ENCODE measurements around the gene ARSH.

Gene ARSH, protein sequence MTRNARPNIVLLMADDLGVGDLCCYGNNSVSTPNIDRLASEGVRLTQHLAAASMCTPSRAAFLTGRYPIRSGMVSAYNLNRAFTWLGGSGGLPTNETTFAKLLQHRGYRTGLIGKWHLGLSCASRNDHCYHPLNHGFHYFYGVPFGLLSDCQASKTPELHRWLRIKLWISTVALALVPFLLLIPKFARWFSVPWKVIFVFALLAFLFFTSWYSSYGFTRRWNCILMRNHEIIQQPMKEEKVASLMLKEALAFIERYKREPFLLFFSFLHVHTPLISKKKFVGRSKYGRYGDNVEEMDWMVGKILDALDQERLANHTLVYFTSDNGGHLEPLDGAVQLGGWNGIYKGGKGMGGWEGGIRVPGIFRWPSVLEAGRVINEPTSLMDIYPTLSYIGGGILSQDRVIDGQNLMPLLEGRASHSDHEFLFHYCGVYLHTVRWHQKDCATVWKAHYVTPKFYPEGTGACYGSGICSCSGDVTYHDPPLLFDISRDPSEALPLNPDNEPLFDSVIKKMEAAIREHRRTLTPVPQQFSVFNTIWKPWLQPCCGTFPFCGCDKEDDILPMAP

GRCh38 chrX:3006495-3006894, at the start of gene ARSH:
ARSH (plus strand) TSS chrX:3006546; CDS start chrX:3006613, 67 bp downstream.
- no peak for TF ChIP-seq FOXM1 (IDR thresholded peaks at IDR 0.05; ENCODE audit: borderline replicate concordance, low read depth)
- TF ChIP-seq ZBTB7A (IDR thresholded peaks at IDR 0.05; ENCODE audit: low read depth): no peak
- no peak for TF ChIP-seq YY1 (IDR thresholded peaks at IDR 0.05; ENCODE audit: low read depth)
- TF ChIP-seq CEBPB (IDR thresholded peaks at IDR 0.05): no peak
- TF ChIP-seq TCF12 (IDR thresholded peaks at IDR 0.05; ENCODE audit: low read depth): no peak
- TF ChIP-seq EGR1 (IDR thresholded peaks at IDR 0.05): no peak
- TF ChIP-seq RAD21 (IDR thresholded peaks at IDR 0.05; ENCODE audit: low read depth): no peak
- no peak for TF ChIP-seq CREB1 (IDR thresholded peaks at IDR 0.05; ENCODE audit: low read depth)
- TF ChIP-seq TEAD4 (IDR thresholded peaks at IDR 0.05): no peak
- no peak for TF ChIP-seq TAF1 (IDR thresholded peaks at IDR 0.05; ENCODE audit: low read depth)
- TF ChIP-seq MAX (IDR thresholded peaks at IDR 0.05): no peak
- no peak for TF ChIP-seq USF1 (IDR thresholded peaks at IDR 0.05)
- TF ChIP-seq, protein P1, sequence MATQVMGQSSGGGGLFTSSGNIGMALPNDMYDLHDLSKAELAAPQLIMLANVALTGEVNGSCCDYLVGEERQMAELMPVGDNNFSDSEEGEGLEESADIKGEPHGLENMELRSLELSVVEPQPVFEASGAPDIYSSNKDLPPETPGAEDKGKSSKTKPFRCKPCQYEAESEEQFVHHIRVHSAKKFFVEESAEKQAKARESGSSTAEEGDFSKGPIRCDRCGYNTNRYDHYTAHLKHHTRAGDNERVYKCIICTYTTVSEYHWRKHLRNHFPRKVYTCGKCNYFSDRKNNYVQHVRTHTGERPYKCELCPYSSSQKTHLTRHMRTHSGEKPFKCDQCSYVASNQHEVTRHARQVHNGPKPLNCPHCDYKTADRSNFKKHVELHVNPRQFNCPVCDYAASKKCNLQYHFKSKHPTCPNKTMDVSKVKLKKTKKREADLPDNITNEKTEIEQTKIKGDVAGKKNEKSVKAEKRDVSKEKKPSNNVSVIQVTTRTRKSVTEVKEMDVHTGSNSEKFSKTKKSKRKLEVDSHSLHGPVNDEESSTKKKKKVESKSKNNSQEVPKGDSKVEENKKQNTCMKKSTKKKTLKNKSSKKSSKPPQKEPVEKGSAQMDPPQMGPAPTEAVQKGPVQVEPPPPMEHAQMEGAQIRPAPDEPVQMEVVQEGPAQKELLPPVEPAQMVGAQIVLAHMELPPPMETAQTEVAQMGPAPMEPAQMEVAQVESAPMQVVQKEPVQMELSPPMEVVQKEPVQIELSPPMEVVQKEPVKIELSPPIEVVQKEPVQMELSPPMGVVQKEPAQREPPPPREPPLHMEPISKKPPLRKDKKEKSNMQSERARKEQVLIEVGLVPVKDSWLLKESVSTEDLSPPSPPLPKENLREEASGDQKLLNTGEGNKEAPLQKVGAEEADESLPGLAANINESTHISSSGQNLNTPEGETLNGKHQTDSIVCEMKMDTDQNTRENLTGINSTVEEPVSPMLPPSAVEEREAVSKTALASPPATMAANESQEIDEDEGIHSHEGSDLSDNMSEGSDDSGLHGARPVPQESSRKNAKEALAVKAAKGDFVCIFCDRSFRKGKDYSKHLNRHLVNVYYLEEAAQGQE (IDR thresholded peaks at IDR 0.05; ENCODE audit: low read depth): no peak
- TF ChIP-seq EP300 (IDR thresholded peaks at IDR 0.05; ENCODE audit: borderline replicate concordance): no peak
- no peak for TF ChIP-seq NFIC (IDR thresholded peaks at IDR 0.05)

DNA sequence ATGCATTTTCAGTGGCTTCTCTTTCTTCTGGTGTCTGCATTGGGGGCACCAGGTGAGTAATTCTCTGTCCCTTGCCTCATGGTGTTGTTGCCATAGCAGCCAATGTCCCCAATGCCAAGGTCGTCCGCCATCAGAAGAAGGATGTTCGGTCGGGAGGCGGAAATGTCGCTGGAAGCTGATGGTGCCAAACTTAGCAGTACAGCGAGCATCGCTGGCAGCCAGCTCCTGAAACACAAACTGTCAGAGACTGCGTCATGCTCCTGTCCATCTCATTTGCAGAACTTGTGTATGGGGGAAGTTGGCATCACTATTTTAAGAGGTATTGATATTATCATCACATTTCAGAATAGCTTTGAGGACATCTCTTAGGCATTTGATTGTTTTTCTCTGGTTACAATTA, 48.1 kb upstream of the ARSH start:
- TF ChIP-seq RAD21 (IDR thresholded peaks at IDR 0.05; ENCODE audit: low read depth) (no peak), CEBPB (IDR thresholded peaks at IDR 0.05) (no peak), TCF12 (IDR thresholded peaks at IDR 0.05; ENCODE audit: low read depth) (no peak), USF1 (IDR thresholded peaks at IDR 0.05) (no peak), NFIC (IDR thresholded peaks at IDR 0.05) (no peak), YY1 (IDR thresholded peaks at IDR 0.05; ENCODE audit: low read depth) (no peak), TAF1 (IDR thresholded peaks at IDR 0.05; ENCODE audit: low read depth) (no peak), CREB1 (IDR thresholded peaks at IDR 0.05; ENCODE audit: low read depth) (no peak), ZBTB7A (IDR thresholded peaks at IDR 0.05; ENCODE audit: low read depth) (no peak), FOXM1 (IDR thresholded peaks at IDR 0.05; ENCODE audit: borderline replicate concordance, low read depth) (no peak), EGR1 (IDR thresholded peaks at IDR 0.05) (no peak), TEAD4 (IDR thresholded peaks at IDR 0.05) (no peak)
- TF ChIP-seq, protein P1 (IDR thresholded peaks at IDR 0.05; ENCODE audit: low read depth): no peak

DNA sequence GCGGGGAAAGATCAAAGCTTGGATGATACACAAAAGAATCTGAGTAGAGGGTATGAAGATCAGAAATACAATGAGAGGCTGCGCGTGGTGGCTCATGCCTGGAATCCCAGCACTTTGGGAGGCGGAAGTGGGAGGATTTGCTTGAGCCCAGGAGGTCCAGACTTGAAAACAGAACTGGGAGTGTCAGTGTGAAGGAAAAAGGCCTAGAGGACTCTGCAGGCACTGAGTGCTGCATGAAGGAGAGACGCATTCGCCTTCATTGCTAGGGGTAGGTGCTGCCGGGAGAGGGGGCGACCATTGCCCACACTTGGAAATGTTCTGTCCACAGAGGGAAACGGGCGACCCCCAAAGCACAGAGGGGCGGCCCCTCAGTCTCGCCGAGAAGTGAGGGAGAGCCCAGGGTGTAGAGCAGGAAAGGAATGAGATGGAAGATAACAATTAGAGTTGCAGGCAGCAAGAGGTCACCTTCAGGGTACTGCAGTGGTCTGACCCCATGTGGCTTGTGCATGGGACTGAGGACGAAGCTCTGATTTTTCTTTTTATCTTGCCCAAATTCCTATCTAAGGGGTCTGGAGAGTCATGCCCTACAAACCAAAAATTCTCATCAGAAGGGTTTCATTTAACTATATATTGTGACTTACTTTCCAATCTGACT, 45.4 kb upstream of the ARSH start:
- no peak for TF ChIP-seq CEBPB (IDR thresholded peaks at IDR 0.05)
- TF ChIP-seq, protein P1 (IDR thresholded peaks at IDR 0.05; ENCODE audit: low read depth): no peak
- TF ChIP-seq ZBTB7A (IDR thresholded peaks at IDR 0.05; ENCODE audit: low read depth): no peak
- TF ChIP-seq TCF12 (IDR thresholded peaks at IDR 0.05; ENCODE audit: low read depth): no peak
- TF ChIP-seq TEAD4 (IDR thresholded peaks at IDR 0.05): no peak
- TF ChIP-seq RAD21 (IDR thresholded peaks at IDR 0.05; ENCODE audit: low read depth): no peak
- no peak for TF ChIP-seq NFIC (IDR thresholded peaks at IDR 0.05)
- TF ChIP-seq EGR1 (IDR thresholded peaks at IDR 0.05): no peak
- no peak for TF ChIP-seq CREB1 (IDR thresholded peaks at IDR 0.05; ENCODE audit: low read depth)

- TF ChIP-seq TCF12 (IDR thresholded peaks at IDR 0.05; ENCODE audit: low read depth): no peak
- TF ChIP-seq ZBTB7A (IDR thresholded peaks at IDR 0.05; ENCODE audit: low read depth): no peak
- TF ChIP-seq YY1 (IDR thresholded peaks at IDR 0.05; ENCODE audit: low read depth): no peak
- no peak for TF ChIP-seq CEBPB (IDR thresholded peaks at IDR 0.05)
- no peak for TF ChIP-seq EP300 (IDR thresholded peaks at IDR 0.05; ENCODE audit: borderline replicate concordance)
- TF ChIP-seq MAX (IDR thresholded peaks at IDR 0.05): no peak
- no peak for TF ChIP-seq NFIC (IDR thresholded peaks at IDR 0.05)
- TF ChIP-seq CREB1 (IDR thresholded peaks at IDR 0.05; ENCODE audit: low read depth): no peak
- TF ChIP-seq FOXM1 (IDR thresholded peaks at IDR 0.05; ENCODE audit: borderline replicate concordance, low read depth): no peak
- TF ChIP-seq, protein P1 (IDR thresholded peaks at IDR 0.05; ENCODE audit: low read depth): no peak
- TF ChIP-seq RAD21 (IDR thresholded peaks at IDR 0.05; ENCODE audit: low read depth): no peak
- no peak for TF ChIP-seq TAF1 (IDR thresholded peaks at IDR 0.05; ENCODE audit: low read depth)
- no peak for TF ChIP-seq TEAD4 (IDR thresholded peaks at IDR 0.05)
Measured at GRCh38 chrX:2962381-2962780, 44.0 kb upstream of the ARSH start.

Measured in Ishikawa (cell line).